HG03139 (cell line): ENCODE results near the gene GPBAR1.
"Not testable (repeated sequence)": the region's sequence is repeated elsewhere in the genome, so short reads cannot be mapped to it uniquely, and the experiment has no call there.

Experiments
- ATAC-seq: cut with Tn5 transposase; IDR thresholded peaks from one replicate; pipeline ENCODE4 v1.9.1; 2021; ENCODE audit not compliant: unreplicated experiment

The GPBAR1 gene

GRCh38 chr2:218266316-218266979 is 5.6 kb downstream of the GPBAR1 start:
- no peak for ATAC-seq

DNA sequence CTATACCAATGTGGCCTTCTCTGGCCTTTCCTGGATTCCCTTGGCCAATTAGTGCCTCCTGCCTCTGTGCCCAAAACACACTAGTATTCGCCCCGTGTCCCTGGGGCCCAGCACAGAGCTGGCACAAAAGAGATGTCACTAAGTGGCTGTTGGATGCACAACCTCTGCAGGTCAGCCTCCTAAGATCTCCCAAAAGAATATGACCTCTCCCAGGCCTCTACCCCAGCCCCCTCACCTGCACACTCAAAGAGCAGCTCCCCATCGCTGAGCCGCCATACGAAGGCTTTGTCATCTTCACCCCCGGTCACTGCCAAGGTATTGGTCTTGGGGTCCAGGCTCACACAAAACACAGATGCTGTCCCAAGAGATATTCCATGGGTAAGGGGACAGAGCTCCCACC is 6.4 kb downstream of the GPBAR1 start:
- ATAC-seq: no peak

GRCh38 chr2:218269900-218270720 is 9.3 kb downstream of the GPBAR1 start, which contains the start of the genes AAMP and PNKD:
AAMP (minus strand) TSS chr2:218270137; CDS start chr2:218270086, 51 bp downstream.
PNKD (plus strand) TSS chr2:218270519; CDS start chr2:218270536, 17 bp downstream.
- peak; percentile 86 for ATAC-seq

GRCh38 chr2:218270721-218271486 is 10.1 kb downstream of the GPBAR1 start:
- ATAC-seq: no peak

DNA sequence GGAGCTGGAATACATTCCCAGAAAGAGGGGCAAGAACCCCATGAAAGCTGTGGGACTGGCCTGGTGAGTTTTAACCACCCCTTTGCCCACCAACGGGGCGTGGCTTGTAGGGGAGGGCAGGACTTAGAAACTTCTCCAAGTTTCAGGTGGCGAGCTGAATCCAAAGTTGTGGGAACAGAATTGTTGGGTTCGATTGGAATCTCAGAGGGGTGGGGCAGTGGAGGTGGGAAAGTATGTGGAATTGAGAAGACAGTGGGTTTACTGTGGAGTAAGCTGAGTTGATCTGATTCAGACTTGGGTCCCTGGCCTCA is 10.6 kb downstream of the GPBAR1 start:
- ATAC-seq: no peak

GRCh38 chr2:218271865-218272530 is 11.2 kb downstream of the GPBAR1 start:
- no peak for ATAC-seq

GRCh38 chr2:218272531-218273212 is 11.9 kb downstream of the GPBAR1 start:
- no peak for ATAC-seq

- ATAC-seq: not testable (repeated sequence)
Measured at GRCh38 chr2:218273214-218273907, 12.5 kb downstream of the GPBAR1 start.

DNA sequence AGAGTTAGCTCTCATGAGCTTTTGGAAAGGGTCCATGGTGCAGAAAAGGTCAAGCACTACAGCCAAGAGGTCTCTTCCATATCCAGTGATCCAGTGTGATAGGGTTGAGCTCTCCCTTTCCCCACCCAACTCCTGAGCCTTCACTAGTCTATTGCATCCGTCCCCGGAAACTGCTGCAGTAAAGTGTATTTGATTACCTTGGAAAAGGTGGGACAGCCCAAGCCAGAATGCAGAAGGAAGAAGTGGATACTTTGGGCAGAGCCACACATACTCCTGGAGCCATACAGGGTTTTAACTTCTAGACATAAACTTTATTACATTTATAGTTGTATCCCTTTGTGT is 13.1 kb downstream of the GPBAR1 start:
- ATAC-seq: no peak

DNA sequence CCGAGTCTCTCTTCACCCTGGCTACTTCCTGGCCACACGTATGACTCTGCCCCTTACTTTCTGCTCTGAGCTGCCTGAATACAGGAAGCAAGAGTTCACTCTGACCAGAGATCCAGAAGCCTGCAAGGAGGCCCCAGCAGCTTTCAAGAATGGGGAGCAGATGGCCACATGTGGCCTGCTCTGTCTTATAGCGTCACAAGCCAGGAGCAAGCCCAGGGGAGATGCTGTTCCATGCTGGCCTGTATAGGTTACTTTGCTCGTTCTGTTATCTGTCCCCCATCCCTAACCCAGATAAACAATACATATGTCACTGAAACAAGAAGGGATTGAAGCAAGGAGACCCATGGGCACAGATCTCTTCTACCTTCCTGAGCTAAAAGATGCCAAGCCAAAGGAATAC is 13.8 kb downstream of the GPBAR1 start:
- no peak for ATAC-seq

- no peak for ATAC-seq
Measured at GRCh38 chr2:218275371-218276072, 14.7 kb downstream of the GPBAR1 start.

GRCh38 chr2:218276986-218277755 is 16.4 kb downstream of the GPBAR1 start:
- no peak for ATAC-seq

DNA sequence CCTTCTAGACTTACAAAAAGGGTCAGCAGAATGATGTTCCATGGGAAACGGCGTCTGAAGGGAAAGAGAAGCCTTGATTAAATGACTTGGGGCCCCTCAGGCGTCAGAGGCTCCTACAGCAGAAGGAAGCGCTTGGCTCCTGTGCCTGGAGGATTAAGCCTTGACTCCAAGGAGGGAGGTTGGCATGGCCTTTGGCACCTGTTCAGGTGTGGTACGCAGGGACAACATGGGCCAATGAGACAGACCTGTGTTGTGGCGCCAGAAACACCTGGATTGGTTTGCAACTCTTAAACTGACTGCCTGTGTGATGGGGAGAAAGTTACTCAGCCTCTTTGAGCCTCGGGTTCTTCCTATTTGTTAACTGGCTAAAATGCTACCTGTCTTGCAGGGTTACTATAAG is 17.1 kb downstream of the GPBAR1 start:
- no peak for ATAC-seq

DNA sequence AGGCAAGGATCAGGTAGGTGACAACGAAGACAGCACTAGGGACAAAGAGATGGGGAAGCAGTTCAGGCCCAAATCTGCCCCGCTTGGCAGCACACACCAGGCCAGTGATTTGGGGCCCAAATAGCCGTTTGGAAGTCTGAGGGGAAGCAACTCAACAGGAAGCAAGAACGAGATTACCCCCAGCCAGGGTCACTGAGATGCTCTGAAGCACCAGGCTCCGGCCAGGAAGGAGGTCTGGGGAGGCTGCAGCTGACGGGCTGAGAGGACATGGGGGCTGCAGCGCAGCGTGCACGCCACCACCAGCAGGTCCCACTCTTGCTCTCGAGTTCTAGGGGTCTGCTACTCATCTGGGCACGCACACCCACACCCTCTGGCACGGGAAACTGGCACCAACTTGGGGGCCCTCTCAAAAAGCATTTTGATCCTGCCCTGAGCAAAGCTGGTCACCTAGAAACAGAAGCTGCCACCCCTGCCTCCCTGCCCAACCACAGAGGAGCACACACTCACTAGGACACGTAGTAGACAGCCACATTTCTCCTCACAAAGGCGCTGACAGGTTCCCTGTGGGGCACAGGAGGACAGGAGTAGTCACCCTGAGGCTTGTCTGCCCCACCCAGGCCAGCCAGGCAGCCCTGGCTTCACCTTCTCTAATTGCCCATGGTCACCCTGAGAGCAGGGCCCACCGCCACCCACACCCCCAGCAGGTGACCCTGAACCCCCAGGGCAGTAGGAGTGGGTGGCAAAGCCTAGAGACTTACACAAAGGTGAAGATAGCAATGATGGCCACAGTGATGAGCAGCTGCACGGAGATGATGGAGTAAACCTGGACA is 17.9 kb downstream of the GPBAR1 start:
- ATAC-seq: no peak

DNA sequence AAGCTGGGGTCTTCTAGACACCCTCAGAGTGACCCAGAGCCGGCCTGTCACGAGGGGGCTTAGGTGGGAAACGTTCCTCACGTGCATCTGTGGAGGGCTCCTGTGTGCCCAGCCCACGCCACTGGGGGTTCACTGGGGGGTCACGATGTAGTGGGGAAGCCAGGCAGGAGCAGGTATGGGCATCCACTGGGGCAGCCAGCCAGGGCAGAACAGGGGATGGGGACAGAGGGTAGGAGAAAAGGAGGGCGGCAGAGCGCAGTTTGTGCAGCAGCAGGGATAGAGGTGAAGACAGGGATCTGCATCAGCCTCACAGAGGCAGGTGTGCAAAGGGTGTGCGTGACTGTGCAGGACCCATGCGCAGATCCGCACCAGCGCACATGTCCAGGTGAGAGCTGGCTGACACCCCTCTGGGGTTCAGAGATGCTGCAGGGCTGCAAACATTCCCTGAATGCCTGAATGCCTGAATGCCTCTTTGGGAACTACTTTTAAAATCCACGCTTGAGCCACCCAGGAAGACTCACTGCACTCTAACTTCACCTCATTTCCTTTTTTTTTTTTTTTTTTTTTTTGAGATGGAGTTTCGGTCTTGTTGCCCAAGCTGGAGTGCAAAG is 19.6 kb downstream of the GPBAR1 start:
- ATAC-seq: no peak

DNA sequence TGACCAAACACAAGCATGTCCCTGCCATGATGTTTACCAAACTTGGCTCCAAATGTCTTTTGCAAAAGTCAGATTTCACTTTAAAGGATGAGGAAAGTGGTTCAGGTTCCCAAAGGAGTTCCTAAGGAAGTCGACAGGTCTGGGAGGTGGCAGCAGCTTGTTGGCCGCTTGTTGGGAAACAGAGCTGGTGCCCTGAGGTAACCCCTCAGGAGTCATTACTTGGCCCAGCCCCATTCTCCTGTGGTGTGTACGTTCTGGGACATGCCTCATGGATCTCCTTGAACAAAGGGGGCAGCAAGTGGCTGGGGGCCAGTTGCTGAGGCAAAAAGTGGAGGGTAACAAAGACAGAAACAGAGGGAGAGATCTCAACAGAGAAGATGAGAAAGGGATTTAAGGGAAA is 20.6 kb downstream of the GPBAR1 start:
- no peak for ATAC-seq

- no peak for ATAC-seq
Measured at GRCh38 chr2:218282173-218282991, 21.6 kb downstream of the GPBAR1 start.
